ENCODE data around the gene RTN4.

DNA sequence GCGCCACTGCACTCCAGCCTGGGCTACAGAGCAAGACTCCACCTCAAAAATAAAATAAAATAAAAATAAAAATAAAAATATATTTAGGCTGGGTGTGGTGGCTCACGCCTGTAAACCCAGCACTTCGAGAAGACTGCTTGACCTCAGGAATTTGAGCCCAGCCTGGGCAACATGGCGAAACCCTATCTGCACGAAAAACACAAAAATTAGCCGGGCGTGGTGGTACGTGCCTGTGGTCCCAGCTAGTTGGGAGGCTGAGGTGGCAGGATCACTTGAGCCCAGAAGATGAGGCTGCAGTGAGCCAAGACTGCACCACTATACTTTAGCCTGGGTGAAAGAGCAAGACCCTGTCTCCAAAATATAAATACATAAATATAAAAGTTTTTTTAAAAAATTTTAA, 6.4 kb downstream of the RTN4 start:
- TF ChIP-seq ZNF8 (CRISPR knock-in tag; IDR thresholded peaks at IDR 0.05) (no peak), ZC3H10 (CRISPR knock-in tag; IDR thresholded peaks at IDR 0.05) (no peak), ARNTL (CRISPR knock-in tag; IDR thresholded peaks at IDR 0.05; ENCODE audit: borderline replicate concordance, low read depth) (no peak), CSDC2 (CRISPR knock-in tag; IDR thresholded peaks at IDR 0.05) (no peak), POU6F1 (CRISPR knock-in tag; IDR thresholded peaks at IDR 0.05; ENCODE audit: borderline replicate concordance, low read depth) (no peak)
